Measurements from ENCODE around the gene ESPL1.

- no peak for TF ChIP-seq CTCF (conservative IDR thresholded peaks at IDR 0.05)
- no peak for TF ChIP-seq ZFX (IDR thresholded peaks at IDR 0.05)
These were observed 26.3 kb upstream of the ESPL1 start for GRCh38 chr12:53241623-53242412.
